K562 (cell line): ENCODE results near the gene ZNF232. TPM values are rescaled to one million over a fixed set of nuclear protein-coding genes. Genes with fewer than 3 reads are reported as not detected.

Experiments
- ATAC-seq: fragments of 200-7000 bp; cut with Tn5 transposase; 3 replicates; pipeline ENCODE4 v1.9.1; 2020; ENCODE audit warnings: moderate library complexity
- BruUV-seq: library from RNA; stranded (reverse); fragments of 400-500 nt; replicated peaks from 2 replicates; lab custom pipeline; 2021; lab: Mats Ljungman, UMichigan
- CTCF ChIA-PET: fragments of 300-600 bp; formaldehyde crosslinking; extraction: SDS; loops from one replicate; lab custom pipeline; 2021; ENCODE audit warnings: low intra/inter-chr PET ratio; lab: Yijun Ruan, JAX
- POLR2A ChIA-PET: fragments of 300-600, 350-650 bp; sonication (Branson Sonifier 250); formaldehyde crosslinking; extraction: SDS; loops from one replicate; lab custom pipeline; 2021; ENCODE audit warnings: antibody characterized with exemption, inconsistent platforms; lab: Yijun Ruan, JAX
- DNase-seq, 4 experiments: peaks; one replicate each; pipeline versions ENCODE4 v3.0.0 to v3.0.0-alpha.2; 2011 to 2018; ENCODE audit warnings: low spot score in 3 of 4, mixed read lengths in 3 of 4; ENCODE audit errors: extremely low read depth in 1 of 4
- FAIRE-seq: peaks from 2 replicates; lab custom pipeline; 2011; peaks lifted over from hg19 to GRCh38; lab: Jason Lieb, UNC
- H2AFZ ChIP-seq: 2 replicates; pipeline ENCODE4 v1.6.0; 2011; ENCODE audit warnings: low read depth, low read length, control low read depth, inconsistent platforms
- H3K27ac ChIP-seq: fragments of 200-600 bp; 3 replicates; pipeline ENCODE4 v1.8.0; 2011; ENCODE audit warnings: low read depth, mild to moderate bottlenecking, control low read depth, inconsistent platforms, low read length, moderate library complexity, mixed read lengths; ENCODE audit errors: extremely low read depth
- H3K27me3 ChIP-seq, 2 experiments: fragments of 300-600 bp in 1 of 2; 2 replicates in 1 of 2; 3 replicates in 1 of 2; pipeline versions ENCODE4 v1.6.0 to v1.8.0; 2011; ENCODE audit warnings: inconsistent platforms in 2 of 2, low read length in 2 of 2, mild to moderate bottlenecking in 1 of 2, mixed read lengths in 1 of 2, moderate library complexity in 1 of 2; ENCODE audit not compliant: control insufficient read depth in 2 of 2, insufficient read depth in 2 of 2
- H3K36me3 ChIP-seq: fragments of 300-600 bp; 3 replicates; pipeline ENCODE4 v1.8.0; 2011; ENCODE audit warnings: mild to moderate bottlenecking, low read length, inconsistent platforms; ENCODE audit not compliant: control insufficient read depth, insufficient read depth
- H3K4me1 ChIP-seq, 2 experiments: fragments of 200-600 bp in 1 of 2; replicated peaks in 1 of 2; 2 replicates in 1 of 2; 3 replicates in 1 of 2; pipeline versions ENCODE4 v1.5.1 to v1.8.0; 2011; ENCODE audit warnings: inconsistent platforms in 2 of 2, low read length in 2 of 2, mild to moderate bottlenecking in 1 of 2, mixed read lengths in 1 of 2, moderate library complexity in 1 of 2; ENCODE audit not compliant: control insufficient read depth in 2 of 2, insufficient read depth in 2 of 2
- H3K4me2 ChIP-seq: 2 replicates; pipeline ENCODE4 v1.6.1; 2011; ENCODE audit warnings: low read length, control low read depth, inconsistent platforms, mixed read lengths; ENCODE audit not compliant: insufficient read depth
- H3K4me3 ChIP-seq: fragments of 200-600 bp; sonication (generic), shearing (Covaris generic); 2 replicates; pipeline ENCODE4 v1.5.1; 2016; ENCODE audit warnings: control low read depth, inconsistent platforms
- H3K79me2 ChIP-seq: fragments of 200-600 bp; 3 replicates; pipeline ENCODE4 v1.8.0; 2011; ENCODE audit warnings: low read length, inconsistent platforms; ENCODE audit not compliant: control insufficient read depth, insufficient read depth
- H3K9ac ChIP-seq, 2 experiments: 2 replicates each; pipeline versions ENCODE4 v1.6.0 to v1.6.1; 2011; ENCODE audit warnings: low read depth in 2 of 2, low read length in 2 of 2, control low read depth in 1 of 2, inconsistent platforms in 1 of 2, mild to moderate bottlenecking in 1 of 2, mixed read lengths in 1 of 2; ENCODE audit not compliant: insufficient read depth in 1 of 2
- H3K9me1 ChIP-seq: one replicate; pipeline ENCODE4 v1.6.0; 2011; ENCODE audit warnings: inconsistent platforms, mild to moderate bottlenecking, low read length, moderate library complexity; ENCODE audit not compliant: control insufficient read depth, insufficient read depth
- H3K9me3 ChIP-seq: replicated peaks from 2 replicates; pipeline ENCODE4 v1.5.1; 2011; ENCODE audit warnings: low read depth, low read length, inconsistent platforms; ENCODE audit not compliant: control insufficient read depth, insufficient read depth
- H4K20me1 ChIP-seq: replicated peaks from 2 replicates; pipeline ENCODE4 v1.6.1; 2011; ENCODE audit warnings: low read length, inconsistent platforms, mixed read lengths; ENCODE audit not compliant: control insufficient read depth, insufficient read depth
- BRCA1 ChIP-seq, 2 experiments: fragments of 450-650 bp in 1 of 2; sonication (generic) in 1 of 2; formaldehyde crosslinking in 1 of 2; IDR thresholded peaks; 2 replicates each; pipeline versions ENCODE4 v1.5.0 to v1.6.1; 2017 to 2020; ENCODE audit warnings: mild to moderate bottlenecking in 1 of 2, missing genetic modification reagents in 1 of 2
- CCNT2 ChIP-seq: IDR thresholded peaks from 2 replicates; pipeline ENCODE4 v1.6.1; 2011; ENCODE audit warnings: borderline replicate concordance, low read depth, mild to moderate bottlenecking, moderate library complexity, mixed read lengths, low read length; ENCODE audit not compliant: insufficient read length; ENCODE audit errors: extremely low read depth
- IRF2 ChIP-seq: sonication (generic); formaldehyde crosslinking; IDR thresholded peaks from 2 replicates; pipeline ENCODE4 v1.8.1; 2022; ENCODE audit warnings: mild to moderate bottlenecking, missing genetic modification reagents
- KLF10 ChIP-seq: fragments of 250-450 bp; sonication (Bioruptor Pico); IDR thresholded peaks from 2 replicates; pipeline ENCODE4 v1.6.1; 2021; ENCODE audit warnings: matching md5 sums
- MCM2 ChIP-seq: fragments of 450-650 bp; IDR thresholded peaks from 2 replicates; pipeline ENCODE4 v1.6.1; 2017; ENCODE audit warnings: low read depth, mild to moderate bottlenecking
- NCOA6 ChIP-seq: fragments of 450-650 bp; IDR thresholded peaks from 2 replicates; pipeline ENCODE4 v1.6.1; 2017; ENCODE audit warnings: mild to moderate bottlenecking
- OTX1 ChIP-seq: fragments of 450-650 bp; formaldehyde crosslinking; IDR thresholded peaks from 2 replicates; pipeline ENCODE4 v1.4.0; 2022; ENCODE audit warnings: mild to moderate bottlenecking
- RFX5 ChIP-seq: IDR thresholded peaks from 2 replicates; pipeline ENCODE4 v1.6.1; 2011; ENCODE audit warnings: low read depth, mild to moderate bottlenecking, improper control_type of control experiment, low read length
- SMAD2 ChIP-seq: fragments of 150-350 bp; IDR thresholded peaks from 2 replicates; pipeline ENCODE4 v1.6.1; 2014; ENCODE audit warnings: low read depth, mild to moderate bottlenecking, low read length
- SMAD3 ChIP-seq: fragments of 450-650 bp; formaldehyde crosslinking; conservative IDR thresholded peaks from 2 replicates; pipeline ENCODE4 v1.4.0; 2020; ENCODE audit warnings: mild to moderate bottlenecking
- TCF3 ChIP-seq: sonication (generic); formaldehyde crosslinking; IDR thresholded peaks from 2 replicates; pipeline ENCODE4 v1.4.0; 2020; ENCODE audit warnings: mild to moderate bottlenecking, missing genetic modification reagents
- ZNF324 ChIP-seq: fragments of 250-450 bp; sonication (Bioruptor Pico); IDR thresholded peaks from 2 replicates; pipeline ENCODE4 v1.4.0; 2020; ENCODE audit warnings: mild to moderate bottlenecking
- ZNF79 ChIP-seq: fragments of 250-450 bp; sonication (Bioruptor Pico); IDR thresholded peaks from 2 replicates; pipeline ENCODE4 v1.4.0; 2020; ENCODE audit warnings: low read depth, mild to moderate bottlenecking, moderate library complexity
- WGBS: fragments of 100-300 bp; shearing (Covaris generic); methylation state at CpG from one replicate; pipeline ENCODE4 v1.1.6; 2016; ENCODE audit warnings: low coverage, mixed read lengths; ENCODE audit not compliant: insufficient coverage; ENCODE audit errors: missing lambda C conversion rate; 5-methylcytosine and 5-hydroxymethylcytosine counted together
- in situ Hi-C: fragments of 300-500 bp; cut with MboI; formaldehyde crosslinking; loops from 4 replicates; pipeline ENCODE4 v1.15.0; 2018; ENCODE audit warnings: inconsistent platforms, mixed read lengths
- intact Hi-C: fragments of 100-400 bp; cut with micrococcal nuclease; formaldehyde crosslinking; loops from 2 replicates; pipeline ENCODE4 v1.14.2; 2022
- polyA plus RNA-seq, 8 experiments: library from polyadenylated mRNA; depleted of rRNA in 4 of 8; stranded (reverse) in 5 of 8; unstranded in 3 of 8; fragments of >200 nt; fragmentation: Nextera tagmentation in 2 of 8; fragmentation: Illumina TruSeq in 1 of 8; extraction: Ambion mirVana in 2 of 8; extraction: Trizol in 1 of 8; gene quantifications; 2 replicates each; pipeline versions ENCODE4 v1.2.1 to v1.2.3, GENCODE V29; 2011 to 2014; ENCODE audit warnings: inconsistent platforms in 1 of 8, missing spikeins in 1 of 8
- total RNA-seq, 7 experiments: library from RNA; depleted of rRNA in 6 of 7; stranded (reverse); fragments of >200 nt in 6 of 7; fragmentation: Illumina TruSeq in 2 of 7; extraction: Trizol in 2 of 7; gene quantifications; 2 replicates each; pipeline versions ENCODE4 v1.2.1 to v1.2.3, GENCODE V29; 2011 to 2021; ENCODE audit warnings: low replicate concordance in 1 of 7

The ZNF232 gene
- total and polyA plus RNA-seq, 9 of the 15 experiments (the other 6 are each of a cell fraction or from before 2014, with no cell fraction given), result 10.6 to 26.0 (median 13.0) TPM

- H3K4me3 ChIP-seq, result no peak overlapping the region
- no peaks in the 10 kb centered on the region for H4K20me1 ChIP-seq
- H3K27ac ChIP-seq, result no peak overlapping the region
- WGBS, result 0% methylated on average over 2 of the region's 5 CpGs
- FAIRE-seq (no peak), DNase-seq (no peak), ATAC-seq (no peak)
- no peak overlapping the region for H3K4me2 ChIP-seq
- TF ChIP-seq OTX1 (CRISPR knock-in tag) (no peak), MCM2 (no peak), SMAD2 (no peak), TCF3 (CRISPR knock-in tag) (no peak), RFX5 (no peak), CCNT2 (no peak), ZNF324 (CRISPR knock-in tag) (no peak), KLF10 (CRISPR knock-in tag) (no peak), ZNF79 (CRISPR knock-in tag) (no peak), IRF2 (CRISPR knock-in tag) (no peak), SMAD3 (CRISPR knock-in tag) (no peak), NCOA6 (no peak), BRCA1 (IDR thresholded peaks at IDR 0.05) (no peak), BRCA1 (CRISPR knock-in tag; IDR thresholded peaks at IDR 0.05) (no peak)
- H3K9ac ChIP-seq, result no peak overlapping the region
- H3K36me3 ChIP-seq, result no peaks in the 10 kb centered on the region
- in situ Hi-C loops, result no loop called here
- no peaks in the 10 kb centered on the region for H3K79me2 ChIP-seq
- H3K9me1 ChIP-seq, result no peaks in the 10 kb centered on the region
- no peaks in the 10 kb centered on the region for H3K4me1 ChIP-seq
- intact Hi-C loops, result no loop called here
- no TSS peak for BruUV-seq
- H2AFZ ChIP-seq, result no peak overlapping the region
- H3K27me3 ChIP-seq, result peaks cover 0 to 25% of the 10 kb centered on the region in 2 experiments; a peak in 2 of 5 replicates
- H3K9me3 ChIP-seq, result no peaks in the 10 kb centered on the region
- POLR2A ChIA-PET, result interaction anchor here (0.5 to 0.6 kb wide), 2 partner anchors 36 to 284 kb away, joined by 3 read pairs; no protein-coding TSS in a partner anchor
- CTCF ChIA-PET, result no interaction called here
Measured at GRCh38 chr17:5139458-5139732, 27.7 kb upstream of the ZNF232 start.
